Fibroblast of lung (primary cell): ENCODE measurements around the gene C10orf67. TPM values are rescaled to one million over a fixed set of nuclear protein-coding genes. Genes with fewer than 3 reads are reported as not detected.

Experiments used
- DNase-seq, 2 donors: peaks; one replicate each; pipeline versions ENCODE4 v3.0.0 to v3.0.0-alpha.2; 2010; ENCODE audit warnings: low read depth in 2 of 2
- H2AFZ ChIP-seq: 2 replicates; pipeline ENCODE4 v1.5.1; 2012; ENCODE audit warnings: low read length, control low read depth, inconsistent platforms
- H3K27ac ChIP-seq: 2 replicates; pipeline ENCODE4 v1.5.1; 2011; ENCODE audit warnings: low read length, control low read depth; ENCODE audit not compliant: insufficient read depth
- H3K27me3 ChIP-seq: 2 replicates; pipeline ENCODE4 v1.5.1; 2011; ENCODE audit warnings: mild to moderate bottlenecking, low read length; ENCODE audit not compliant: control insufficient read depth, insufficient read depth
- H3K36me3 ChIP-seq: 2 replicates; pipeline ENCODE4 v1.5.1; 2011; ENCODE audit warnings: low read length; ENCODE audit not compliant: control insufficient read depth, insufficient read depth
- H3K4me1 ChIP-seq: 2 replicates; pipeline ENCODE4 v1.5.1; 2011; ENCODE audit warnings: low read length; ENCODE audit not compliant: control insufficient read depth, insufficient read depth; ENCODE audit errors: extremely low read depth
- H3K4me2 ChIP-seq: 2 replicates; pipeline ENCODE4 v1.5.1; 2011; ENCODE audit warnings: low read length, control low read depth; ENCODE audit not compliant: insufficient read depth; ENCODE audit errors: extremely low read depth
- H3K4me3 ChIP-seq, 4 experiments: fragments of 200-600 bp in 1 of 4; sonication (generic) in 1 of 4; replicated peaks in 1 of 4; 2 replicates each; pipeline ENCODE4 v1.5.1; 2011 to 2016; ENCODE audit warnings: low read length in 4 of 4, low read depth in 3 of 4, mild to moderate bottlenecking in 3 of 4, control low read depth in 2 of 4, inconsistent platforms in 1 of 4, mixed read lengths in 1 of 4; ENCODE audit not compliant: insufficient read depth in 1 of 4; ENCODE audit errors: control extremely low read depth in 1 of 4
- H3K79me2 ChIP-seq: 2 replicates; pipeline ENCODE4 v1.5.1; 2012; ENCODE audit warnings: mild to moderate bottlenecking, low read length, inconsistent platforms; ENCODE audit not compliant: control insufficient read depth, insufficient read depth
- H3K9ac ChIP-seq: 2 replicates; pipeline ENCODE4 v1.5.1; 2011; ENCODE audit warnings: mild to moderate bottlenecking, low read length, control low read depth; ENCODE audit not compliant: insufficient read depth
- H3K9me3 ChIP-seq: 2 replicates; pipeline ENCODE4 v1.5.1; 2012; ENCODE audit warnings: low read depth, low read length; ENCODE audit not compliant: control insufficient read depth, insufficient read depth
- H4K20me1 ChIP-seq: 2 replicates; pipeline ENCODE4 v1.5.1; 2011; ENCODE audit warnings: low read length; ENCODE audit not compliant: control insufficient read depth, insufficient read depth; ENCODE audit errors: extremely low read depth
- EZH2 ChIP-seq: IDR thresholded peaks from 2 replicates; pipeline ENCODE4 v1.5.1; 2012; ENCODE audit warnings: low read length, control low read depth, mild to moderate bottlenecking; ENCODE audit errors: missing control alignments
- polyA plus RNA-seq, 2 donors: library from polyadenylated mRNA; depleted of rRNA in 1 of 2; stranded (reverse) in 1 of 2; unstranded in 1 of 2; fragments of >200 nt; gene quantifications; 2 replicates each; pipeline ENCODE4 v1.2.1, GENCODE V29; 2011 to 2012; ENCODE audit warnings: missing spikeins in 1 of 2
- total RNA-seq: library from RNA; depleted of rRNA; stranded (reverse); fragments of >200 nt; gene quantifications from 2 replicates; pipeline ENCODE4 v1.2.1, GENCODE V29; 2014
- TF ChIP-seq, protein P1 (sequence below), 2 donors: IDR thresholded peaks in 1 of 2; conservative IDR thresholded peaks in 1 of 2; 1 replicate in 1 of 2; 2 replicates in 1 of 2; pipeline ENCODE4 v1.5.1; 2011 to 2012; ENCODE audit warnings: low read length in 2 of 2, control low read depth in 1 of 2, inconsistent platforms in 1 of 2, low read depth in 1 of 2, mild to moderate bottlenecking in 1 of 2

C10orf67 gene
- total and polyA plus RNA-seq, 2 donors (not counting 1 experiment from before 2014, with no cell fraction given): under 0.01 to 0.16 TPM

DNA sequence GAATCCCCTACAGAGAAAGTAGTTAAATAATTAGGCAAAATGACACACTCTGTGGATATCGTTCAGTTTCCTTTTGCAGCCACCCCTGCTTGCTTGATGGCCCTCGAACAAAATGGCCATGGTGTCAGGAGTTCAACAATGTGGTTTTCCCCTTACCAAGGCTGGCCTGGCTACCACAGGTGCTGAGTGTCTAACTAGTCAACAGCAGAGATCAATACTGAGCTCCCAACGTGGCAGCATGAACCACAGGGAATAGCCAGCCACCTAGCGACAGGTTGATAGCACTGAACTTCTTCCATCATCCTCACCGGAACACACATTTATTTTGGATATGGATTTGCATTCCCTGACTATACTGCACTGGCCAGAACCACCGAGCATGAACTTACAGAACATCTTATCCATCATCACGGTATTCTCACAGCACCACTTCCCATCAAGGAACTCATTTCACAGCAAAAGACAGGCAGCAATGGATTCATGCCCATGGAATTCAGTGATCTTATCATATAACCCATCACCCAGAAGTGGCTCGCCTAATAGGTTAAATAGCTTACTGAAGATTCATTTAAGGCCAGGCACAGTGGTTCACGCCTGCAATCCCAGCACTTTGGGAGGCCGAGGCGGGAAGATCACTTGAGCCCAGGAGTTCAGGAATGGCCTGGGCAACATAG lies 6.3 kb downstream of the C10orf67 start:
- no peaks in the 10 kb centered on the region for H3K27me3 ChIP-seq
- H3K36me3 ChIP-seq: no peaks in the 10 kb centered on the region
- no peaks in the 10 kb centered on the region for H4K20me1 ChIP-seq
- peak; percentile 41 to 86 for DNase-seq
- no peak overlapping the region for H3K4me2 ChIP-seq
- H3K27ac ChIP-seq: no peak overlapping the region
- no peaks in the 10 kb centered on the region for H3K4me1 ChIP-seq
- H3K4me3 ChIP-seq: no peak overlapping the region
- H3K79me2 ChIP-seq: no peaks in the 10 kb centered on the region
- TF ChIP-seq, protein P1, sequence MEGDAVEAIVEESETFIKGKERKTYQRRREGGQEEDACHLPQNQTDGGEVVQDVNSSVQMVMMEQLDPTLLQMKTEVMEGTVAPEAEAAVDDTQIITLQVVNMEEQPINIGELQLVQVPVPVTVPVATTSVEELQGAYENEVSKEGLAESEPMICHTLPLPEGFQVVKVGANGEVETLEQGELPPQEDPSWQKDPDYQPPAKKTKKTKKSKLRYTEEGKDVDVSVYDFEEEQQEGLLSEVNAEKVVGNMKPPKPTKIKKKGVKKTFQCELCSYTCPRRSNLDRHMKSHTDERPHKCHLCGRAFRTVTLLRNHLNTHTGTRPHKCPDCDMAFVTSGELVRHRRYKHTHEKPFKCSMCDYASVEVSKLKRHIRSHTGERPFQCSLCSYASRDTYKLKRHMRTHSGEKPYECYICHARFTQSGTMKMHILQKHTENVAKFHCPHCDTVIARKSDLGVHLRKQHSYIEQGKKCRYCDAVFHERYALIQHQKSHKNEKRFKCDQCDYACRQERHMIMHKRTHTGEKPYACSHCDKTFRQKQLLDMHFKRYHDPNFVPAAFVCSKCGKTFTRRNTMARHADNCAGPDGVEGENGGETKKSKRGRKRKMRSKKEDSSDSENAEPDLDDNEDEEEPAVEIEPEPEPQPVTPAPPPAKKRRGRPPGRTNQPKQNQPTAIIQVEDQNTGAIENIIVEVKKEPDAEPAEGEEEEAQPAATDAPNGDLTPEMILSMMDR (conservative IDR thresholded peaks at IDR 0.05 in 1 of 2, IDR thresholded peaks at IDR 0.05 in 1 of 2; ENCODE audit: low read depth in 1 of 2, low read length in 2 of 2): peak in 1 of 2 donors; percentile 17
- no peak for TF ChIP-seq EZH2
- H2AFZ ChIP-seq: no peak overlapping the region
- H3K9me3 ChIP-seq: no peaks in the 10 kb centered on the region
- H3K9ac ChIP-seq: no peak overlapping the region

DNA sequence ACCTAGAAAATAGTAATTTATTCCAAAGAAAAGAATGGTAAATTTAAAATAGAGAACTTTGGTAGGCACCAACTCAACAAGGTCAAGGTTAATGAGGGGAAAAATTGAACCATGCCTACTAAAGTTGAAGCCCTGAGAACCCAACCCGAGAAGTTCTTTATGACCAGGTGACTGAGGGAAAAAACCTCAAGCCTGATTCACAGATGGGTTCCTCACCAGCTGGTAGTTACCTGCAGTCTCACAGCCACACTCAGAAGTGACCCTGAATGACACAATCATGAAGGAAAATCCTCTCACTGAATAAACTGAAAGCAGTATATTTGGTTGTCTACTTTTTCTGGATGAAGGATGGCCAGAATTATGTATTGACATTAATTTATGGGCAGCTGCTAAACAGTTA lies 7.0 kb downstream of the C10orf67 start:
- Histone ChIP-seq H3K4me3 (no peak overlapping the region), H3K36me3 (no peaks in the 10 kb centered on the region), H3K4me2 (no peak overlapping the region), H3K79me2 (no peaks in the 10 kb centered on the region), H3K4me1 (no peaks in the 10 kb centered on the region), H3K27ac (no peak overlapping the region), H2AFZ (no peak overlapping the region), H4K20me1 (no peaks in the 10 kb centered on the region), H3K27me3 (no peaks in the 10 kb centered on the region), H3K9ac (no peak overlapping the region), H3K9me3 (no peaks in the 10 kb centered on the region)
- TF ChIP-seq, protein P1 (conservative IDR thresholded peaks at IDR 0.05 in 1 of 2, IDR thresholded peaks at IDR 0.05 in 1 of 2; ENCODE audit: low read depth in 1 of 2, low read length in 2 of 2): no peak
- no peak for TF ChIP-seq EZH2
- DNase-seq: no peak

DNA sequence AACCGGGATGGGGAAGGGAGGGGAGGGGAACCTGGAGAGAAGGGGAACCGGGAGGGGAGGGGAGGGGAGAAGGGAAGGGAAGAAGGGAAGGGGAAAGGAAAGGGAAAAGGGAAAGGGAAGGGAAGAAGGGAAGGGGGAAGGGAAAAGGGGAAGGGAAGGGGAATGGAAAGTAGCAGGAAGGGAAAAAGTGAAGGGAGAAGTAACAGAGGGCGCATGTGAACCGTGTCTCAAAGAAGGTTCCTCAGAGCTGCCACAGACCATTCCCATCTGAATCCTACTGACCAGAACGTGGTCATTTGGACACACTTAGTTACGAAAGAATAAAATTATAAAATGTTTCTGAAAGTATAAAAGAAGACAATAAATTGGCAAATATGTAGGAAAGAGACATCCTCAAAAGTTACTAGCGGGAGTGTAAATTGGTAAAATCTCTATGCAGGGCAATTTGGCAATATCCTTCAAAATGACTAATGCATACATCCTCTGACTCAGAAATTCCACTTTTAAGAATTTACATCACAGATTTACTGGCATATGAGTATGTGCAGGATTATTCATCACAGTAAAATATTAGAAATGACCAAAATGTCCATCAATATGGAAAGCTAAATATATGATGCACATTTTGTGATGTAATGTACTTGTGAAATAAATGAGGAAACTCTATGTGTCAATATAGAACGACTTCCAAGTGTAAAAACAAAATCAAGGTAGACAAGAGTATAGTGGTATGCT lies 12.9 kb downstream of the C10orf67 start:
- H3K27ac ChIP-seq: peak overlapping the region; percentile 47

More for the DNA sequence above, 12.9 kb downstream of the C10orf67 start:
- no peak overlapping the region for H3K9ac ChIP-seq
- no peaks in the 10 kb centered on the region for H4K20me1 ChIP-seq
- no peaks in the 10 kb centered on the region for H3K36me3 ChIP-seq
- H3K4me2 ChIP-seq: no peak overlapping the region
- no peaks in the 10 kb centered on the region for H3K4me1 ChIP-seq
- H2AFZ ChIP-seq: no peak overlapping the region
- no peaks in the 10 kb centered on the region for H3K9me3 ChIP-seq
- no peak overlapping the region for H3K4me3 ChIP-seq
- TF ChIP-seq EZH2: no peak
- TF ChIP-seq, protein P1 (conservative IDR thresholded peaks at IDR 0.05 in 1 of 2, IDR thresholded peaks at IDR 0.05 in 1 of 2; ENCODE audit: low read depth in 1 of 2, low read length in 2 of 2): no peak
- no peaks in the 10 kb centered on the region for H3K27me3 ChIP-seq
- no peaks in the 10 kb centered on the region for H3K79me2 ChIP-seq
- peak; percentile 86 to 93 for DNase-seq
